H1 (cell line): Measurements from ENCODE around the gene VPS25. TPM values are rescaled to one million over a fixed set of nuclear protein-coding genes. Genes with fewer than 3 reads are reported as not detected.

Source experiments
- ATF2 ChIP-seq: IDR thresholded peaks from 2 replicates; pipeline ENCODE4 v1.6.1; 2012; ENCODE audit warnings: low read length, inconsistent platforms
- CREB1 ChIP-seq: IDR thresholded peaks from 2 replicates; pipeline ENCODE4 v1.6.1; 2012; ENCODE audit warnings: inconsistent platforms
- CTCF ChIP-seq, 3 experiments: IDR thresholded peaks; 1 replicate in 2 of 3; 2 replicates in 1 of 3; pipeline versions ENCODE4 v1.5.1 to v1.6.1; 2011; ENCODE audit warnings: low read length in 3 of 3, mild to moderate bottlenecking in 3 of 3, inconsistent platforms in 2 of 3, low read depth in 1 of 3, moderate library complexity in 1 of 3; ENCODE audit not compliant: insufficient read depth in 1 of 3; ENCODE audit errors: control extremely low read depth in 1 of 3
- FOSL1 ChIP-seq: IDR thresholded peaks from 2 replicates; pipeline ENCODE4 v1.6.1; 2011; ENCODE audit warnings: mild to moderate bottlenecking, low read depth, low read length, moderate library complexity; ENCODE audit not compliant: insufficient read depth
- HDAC6 ChIP-seq: IDR thresholded peaks from one replicate; pipeline ENCODE4 v1.7.1; 2012; ENCODE audit warnings: low read depth, mild to moderate bottlenecking, inconsistent platforms, low read length, moderate library complexity
- SP4 ChIP-seq: IDR thresholded peaks from 2 replicates; pipeline ENCODE4 v1.6.1; 2012; ENCODE audit warnings: low read length, inconsistent platforms
- USF2 ChIP-seq: IDR thresholded peaks from 2 replicates; pipeline ENCODE4 v1.6.1; 2011; ENCODE audit warnings: low read length, improper control_type of control experiment
- polyA plus RNA-seq, 7 experiments: library from polyadenylated mRNA; depleted of rRNA in 3 of 7; stranded (reverse) in 5 of 7; unstranded in 2 of 7; fragments of >200 nt in 5 of 7; fragments of 200-250 nt in 2 of 7; gene quantifications; 1 replicate in 5 of 7; 2 replicates in 1 of 7; 4 replicates in 1 of 7; pipeline versions ENCODE4 v1.2.1 to v1.2.3, GENCODE V29; 2011 to 2013; ENCODE audit warnings: missing spikeins in 2 of 7, mixed read lengths in 2 of 7
- total RNA-seq: library from RNA; stranded (reverse); fragmentation: NEBNext Ultra II Directional; extraction: Animal tissue kit (Norgen Biotek cat#: 25700); gene quantifications from 2 replicates; pipeline ENCODE4 v1.2.1, GENCODE V29; 2021

Gene VPS25
- total and polyA plus RNA-seq, 2 of the 8 experiments (the other 6 are each of a cell fraction or from before 2014, with no cell fraction given), result 88.2 to 188 TPM

GRCh38 chr17:42783062-42783790, 10.0 kb downstream of the VPS25 start (continued):
- TF ChIP-seq USF2, result no peak
- TF ChIP-seq CREB1, result no peak
- TF ChIP-seq SP4, result no peak
- TF ChIP-seq HDAC6, result no peak
- no peak for TF ChIP-seq CTCF (IDR thresholded peaks at IDR 0.05; ENCODE audit: control extremely low read depth in 1 of 3, insufficient read depth in 1 of 3, low read depth in 1 of 3, low read length in 3 of 3)
- no peak for TF ChIP-seq ATF2
- TF ChIP-seq FOSL1, result no peak
- TF ChIP-seq, all 59 proteins: peak for 0
